OCI-LY1 (cell line): ENCODE results near the gene WDPCP.
"Not testable (repeated sequence)": the region's sequence is repeated elsewhere in the genome, so short reads cannot be mapped to it uniquely, and the experiment has no call there.

Experiments used
- H2AFZ ChIP-seq: fragments of 200-600 bp; sonication (generic), shearing (Covaris generic); 2 replicates; pipeline ENCODE4 v1.6.0; 2014; ENCODE audit warnings: antibody characterized with exemption, mild to moderate bottlenecking, low read length
- H3F3A ChIP-seq: fragments of 200-600 bp; sonication (generic), shearing (Covaris generic); 2 replicates; pipeline ENCODE4 v1.6.0; 2014; ENCODE audit warnings: mild to moderate bottlenecking, antibody characterized with exemption, low read length, moderate library complexity; ENCODE audit not compliant: insufficient read depth
- H3K27ac ChIP-seq: fragments of 200-600 bp; sonication (generic); 2 replicates; pipeline ENCODE4 v1.5.1; 2014; ENCODE audit warnings: low read length, mixed run types, mild to moderate bottlenecking, low read depth; ENCODE audit not compliant: poor library complexity, severe bottlenecking
- H3K27me3 ChIP-seq: fragments of 200-600 bp; sonication (generic); 2 replicates; pipeline ENCODE4 v1.6.0; 2014; ENCODE audit warnings: antibody characterized with exemption, mild to moderate bottlenecking, low read length, moderate library complexity; ENCODE audit not compliant: insufficient read depth
- H3K36me3 ChIP-seq: fragments of 200-600 bp; sonication (generic); 2 replicates; pipeline ENCODE4 v1.6.1; 2014; ENCODE audit warnings: mild to moderate bottlenecking, antibody characterized with exemption, low read length, moderate library complexity, mixed read lengths; ENCODE audit not compliant: insufficient read depth
- H3K4me1 ChIP-seq: fragments of 200-600 bp; sonication (generic); 2 replicates; pipeline ENCODE4 v1.5.1; 2014; ENCODE audit warnings: mild to moderate bottlenecking, low read length, moderate library complexity; ENCODE audit not compliant: insufficient read depth, severe bottlenecking
- H3K4me2 ChIP-seq: fragments of 200-600 bp; sonication (generic), shearing (Covaris generic); 2 replicates; pipeline ENCODE4 v1.6.1; 2014; ENCODE audit warnings: low read length
- H3K4me3 ChIP-seq: fragments of 200-600 bp; sonication (generic); 2 replicates; pipeline ENCODE4 v1.5.1; 2014; ENCODE audit warnings: low read length, low read depth, mild to moderate bottlenecking, mixed read lengths; ENCODE audit not compliant: poor library complexity, severe bottlenecking
- H3K79me2 ChIP-seq: fragments of 200-600 bp; shearing (Covaris generic); 2 replicates; pipeline ENCODE4 v1.6.1; 2016; ENCODE audit warnings: mixed run types, low read length, mixed read lengths; ENCODE audit not compliant: insufficient read depth
- H3K9ac ChIP-seq: fragments of 200-600 bp; sonication (generic), shearing (Covaris generic); 2 replicates; pipeline ENCODE4 v1.6.1; 2014; ENCODE audit warnings: mild to moderate bottlenecking, low read length, mixed read lengths
- H3K9me2 ChIP-seq: fragments of 200-600 bp; sonication (generic), shearing (Covaris generic); 2 replicates; pipeline ENCODE4 v1.6.1; 2014; ENCODE audit warnings: low read depth, mild to moderate bottlenecking, low read length, mixed read lengths
- H3K9me3 ChIP-seq: fragments of 200-600 bp; shearing (Covaris generic); 2 replicates; pipeline ENCODE4 v1.6.1; 2014; ENCODE audit warnings: low read length, mixed read lengths
- H4K20me1 ChIP-seq: fragments of 200-600 bp; sonication (generic), shearing (Covaris generic); 2 replicates; pipeline ENCODE4 v1.6.0; 2016; ENCODE audit warnings: mild to moderate bottlenecking, low read length; ENCODE audit not compliant: insufficient read depth
- CTCF ChIP-seq: fragments of 200-600 bp; sonication (generic), shearing (Covaris generic); IDR thresholded peaks from 2 replicates; pipeline ENCODE4 v1.5.1; 2017; ENCODE audit warnings: mild to moderate bottlenecking, antibody characterized with exemption, low read length, moderate library complexity, mixed read lengths
- EZH2 ChIP-seq: fragments of 200-600 bp; sonication (generic), shearing (Covaris generic); IDR thresholded peaks from 2 replicates; pipeline ENCODE4 v1.8.0; 2017; ENCODE audit warnings: borderline replicate concordance, mixed run types, mild to moderate bottlenecking, antibody characterized with exemption, low read length, moderate library complexity, mixed read lengths

Gene WDPCP

GRCh38 chr2:63628403-63628942, 40.2 kb upstream of the WDPCP start:
- H3K4me2 ChIP-seq, result no peak overlapping the region
- H2AFZ ChIP-seq, result no peak overlapping the region
- no peaks in the 10 kb centered on the region; the same call in 1 of the 2 replicates for H3K27me3 ChIP-seq
- no peak for TF ChIP-seq EZH2
- TF ChIP-seq CTCF, result no peak
- no peaks in the 10 kb centered on the region for H3K36me3 ChIP-seq
- no peak overlapping the region for H3K4me3 ChIP-seq
- H3K9me2 ChIP-seq, result no peaks in the 10 kb centered on the region
- no peaks in the 10 kb centered on the region for H3F3A ChIP-seq
- no peaks in the 10 kb centered on the region for H4K20me1 ChIP-seq
- no peaks in the 10 kb centered on the region for H3K4me1 ChIP-seq
- no peak overlapping the region for H3K9ac ChIP-seq
- peaks cover 8% of the 10 kb centered on the region; the same call in 1 of the 2 replicates for H3K9me3 ChIP-seq
- no peaks in the 10 kb centered on the region for H3K79me2 ChIP-seq
- H3K27ac ChIP-seq, result no peak overlapping the region

GRCh38 chr2:63627866-63628265, 39.6 kb upstream of the WDPCP start:
- Histone ChIP-seq H3K36me3 (no peaks in the 10 kb centered on the region), H3K4me2 (no peak overlapping the region), H3K4me1 (no peaks in the 10 kb centered on the region), H3F3A (no peaks in the 10 kb centered on the region), H4K20me1 (no peaks in the 10 kb centered on the region), H3K9me2 (no peaks in the 10 kb centered on the region), H3K79me2 (no peaks in the 10 kb centered on the region), H3K4me3 (no peak overlapping the region), H3K9me3 (peaks cover 5% of the 10 kb centered on the region; the same call in 1 of the 2 replicates), H2AFZ (no peak overlapping the region), H3K9ac (no peak overlapping the region), H3K27ac (no peak overlapping the region), H3K27me3 (no peaks in the 10 kb centered on the region; the same call in 1 of the 2 replicates)
- TF ChIP-seq EZH2, result no peak
- no peak for TF ChIP-seq CTCF

GRCh38 chr2:63623763-63624162, 35.5 kb upstream of the WDPCP start:
- H3K9ac ChIP-seq, H2AFZ ChIP-seq, H3K4me3 ChIP-seq, H3K79me2 ChIP-seq, H3F3A ChIP-seq, H3K9me3 ChIP-seq, H3K36me3 ChIP-seq, H3K4me1 ChIP-seq, H3K4me2 ChIP-seq, H3K27ac ChIP-seq, H3K9me2 ChIP-seq, H3K27me3 ChIP-seq, H4K20me1 ChIP-seq: not testable (repeated sequence)

GRCh38 chr2:63622751-63623150, 34.5 kb upstream of the WDPCP start:
- Histone ChIP-seq H3F3A (no peaks in the 10 kb centered on the region), H3K79me2 (no peaks in the 10 kb centered on the region), H3K36me3 (no peaks in the 10 kb centered on the region), H3K9me2 (no peaks in the 10 kb centered on the region), H3K27me3 (no peaks in the 10 kb centered on the region; the same call in 1 of the 2 replicates), H3K27ac (no peak overlapping the region), H3K4me3 (no peak overlapping the region), H3K4me2 (no peak overlapping the region), H4K20me1 (no peaks in the 10 kb centered on the region), H3K4me1 (no peaks in the 10 kb centered on the region), H3K9me3 (no peaks in the 10 kb centered on the region), H3K9ac (no peak overlapping the region), H2AFZ (no peak overlapping the region)
- TF ChIP-seq EZH2 (no peak), CTCF (no peak)
